ENCODE measurements around the gene ARAP1. TPM values are rescaled to one million over a fixed set of nuclear protein-coding genes. Genes with fewer than 3 reads are reported as not detected.

The ARAP1 gene
- total and polyA plus RNA-seq, 2 donors (not counting 3 experiments of a cell fraction or from before 2014, with no cell fraction given): 36.8 to 66.2 TPM

DNA sequence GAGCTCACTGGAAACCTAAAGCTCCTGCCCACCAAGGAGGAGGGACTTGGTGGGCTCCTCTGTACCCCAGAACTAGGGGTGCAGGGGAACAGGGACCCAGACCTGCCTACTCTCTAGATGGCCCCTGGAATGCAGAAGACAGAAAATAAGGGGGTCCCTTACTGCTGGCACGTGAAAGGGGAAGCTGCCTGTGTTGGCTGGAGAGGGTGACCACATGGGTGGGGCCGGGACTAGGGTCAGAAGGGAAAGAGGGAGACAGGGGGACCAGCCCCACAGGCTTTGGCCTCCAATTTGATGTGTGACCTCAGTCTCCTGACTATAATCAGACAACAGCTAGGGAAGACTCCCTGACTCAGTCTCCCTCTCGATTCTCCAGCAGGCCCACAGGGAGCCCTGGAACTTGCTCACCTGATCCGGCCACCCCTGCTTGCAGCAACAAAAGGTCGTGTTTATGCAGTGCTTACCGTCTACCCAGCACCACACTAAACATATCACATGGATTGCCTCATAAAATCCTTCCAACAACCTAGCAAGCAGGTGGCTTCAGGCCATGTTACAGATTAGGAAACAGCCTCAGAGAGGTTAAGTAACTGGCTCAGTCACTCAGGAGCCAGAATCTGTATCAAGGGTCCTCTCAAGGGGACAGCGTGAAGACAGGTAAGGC lies 10.2 kb downstream of the ARAP1 start:
- Histone ChIP-seq H3K9ac (replicated peaks; ENCODE audit: extremely low read depth, insufficient read depth, low read length) (no peak overlapping the region), H3K4me3 (replicated peaks in 1 of 3; ENCODE audit: insufficient read depth in 1 of 3, low read depth in 1 of 3, low read length in 3 of 3) (no peak overlapping the region), H4K20me1 (replicated peaks; ENCODE audit: control insufficient read depth, extremely low read depth, insufficient read depth, low read length) (no peaks in the 10 kb centered on the region), H3K27ac (ENCODE audit: insufficient read depth, low read depth, low read length) (no peak overlapping the region), H2AFZ (ENCODE audit: low read depth, low read length) (no peak overlapping the region), H3K27me3 (ENCODE audit: control insufficient read depth in 2 of 2, insufficient read depth in 2 of 2, low read length in 2 of 2) (no peaks in the 10 kb centered on the region), H3K79me2 (ENCODE audit: control insufficient read depth, insufficient read depth, low read length) (peaks cover 2% of the 10 kb centered on the region), H3K9me3 (replicated peaks; ENCODE audit: control insufficient read depth, insufficient read depth, low read length) (no peaks in the 10 kb centered on the region), H3K9me1 (replicated peaks; ENCODE audit: control insufficient read depth, extremely low read depth, insufficient read depth, low read length) (no peaks in the 10 kb centered on the region), H3K36me3 (ENCODE audit: control insufficient read depth in 2 of 2, extremely low read depth in 1 of 2, insufficient read depth in 2 of 2, low read length in 2 of 2) (no peaks in the 10 kb centered on the region), H3K4me1 (ENCODE audit: control insufficient read depth, extremely low read depth, insufficient read depth, low read length) (peaks cover 4% of the 10 kb centered on the region), H3K4me2 (ENCODE audit: insufficient read depth, low read length) (no peak overlapping the region)
- DNase-seq (ENCODE audit: low read depth, low spot score): no peak
- ChIA-PET CTCF (no interaction called here), POLR2A (no interaction called here)
- TF ChIP-seq POLR2AphosphoS5 (IDR thresholded peaks at IDR 0.05; ENCODE audit: insufficient read depth, low read depth, low read length) (no peak), MYC (IDR thresholded peaks at IDR 0.05; ENCODE audit: low read depth, low read length) (no peak), EZH2 (IDR thresholded peaks at IDR 0.05; ENCODE audit: borderline replicate concordance, low read depth, low read length, severe bottlenecking) (no peak), FOS (IDR thresholded peaks at IDR 0.05; ENCODE audit: borderline replicate concordance, insufficient read depth, low read length) (no peak), GATA2 (IDR thresholded peaks at IDR 0.05; ENCODE audit: insufficient read depth, insufficient read length, low read depth, low read length) (no peak), JUN (IDR thresholded peaks at IDR 0.05; ENCODE audit: borderline replicate concordance, insufficient read depth, insufficient read length, low read depth) (no peak)
- TF ChIP-seq, protein P1, sequence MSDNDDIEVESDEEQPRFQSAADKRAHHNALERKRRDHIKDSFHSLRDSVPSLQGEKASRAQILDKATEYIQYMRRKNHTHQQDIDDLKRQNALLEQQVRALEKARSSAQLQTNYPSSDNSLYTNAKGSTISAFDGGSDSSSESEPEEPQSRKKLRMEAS (IDR thresholded peaks at IDR 0.05; ENCODE audit: insufficient read depth, insufficient read length): no peak
- dilution Hi-C loops (cut with MboI; ENCODE audit: extremely low pct_ligation_motif_present, low sequenced_read_pairs): no loop called here
- no TSS peak for BruUV-seq (replicated peaks)
- intact Hi-C loops (cut with micrococcal nuclease): no loop called here
- no peak for FAIRE-seq

DNA sequence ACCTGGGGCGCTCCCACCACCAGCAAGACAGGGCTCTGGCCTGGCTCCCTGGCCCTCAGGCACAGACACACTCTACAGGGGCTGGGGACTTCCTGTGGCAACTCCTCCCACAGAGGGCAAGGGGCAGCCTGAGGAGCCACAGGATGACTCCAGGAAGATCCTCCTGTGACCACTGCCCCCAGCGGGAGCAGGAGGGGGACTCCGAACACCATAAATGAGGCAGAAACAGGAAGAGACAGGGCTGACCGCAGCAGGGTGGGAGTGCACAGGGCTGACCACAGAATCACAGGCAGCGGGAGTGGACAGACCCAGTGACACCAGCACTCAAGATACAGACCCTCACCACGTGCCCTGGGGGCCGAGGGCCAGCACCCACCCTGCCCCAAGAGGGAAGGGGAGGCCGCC lies 10.8 kb downstream of the ARAP1 start:
- TF ChIP-seq FOS (IDR thresholded peaks at IDR 0.05; ENCODE audit: borderline replicate concordance, insufficient read depth, low read length): no peak
- TF ChIP-seq EZH2 (IDR thresholded peaks at IDR 0.05; ENCODE audit: borderline replicate concordance, low read depth, low read length, severe bottlenecking): no peak
- no peak for TF ChIP-seq GATA2 (IDR thresholded peaks at IDR 0.05; ENCODE audit: insufficient read depth, insufficient read length, low read depth, low read length)
- no peak for TF ChIP-seq MYC (IDR thresholded peaks at IDR 0.05; ENCODE audit: low read depth, low read length)
- TF ChIP-seq JUN (IDR thresholded peaks at IDR 0.05; ENCODE audit: borderline replicate concordance, insufficient read depth, insufficient read length, low read depth): no peak
- TF ChIP-seq, protein P1 (IDR thresholded peaks at IDR 0.05; ENCODE audit: insufficient read depth, insufficient read length): no peak
- TF ChIP-seq POLR2AphosphoS5 (IDR thresholded peaks at IDR 0.05; ENCODE audit: insufficient read depth, low read depth, low read length): no peak
- H2AFZ ChIP-seq (ENCODE audit: low read depth, low read length): no peak overlapping the region
- ChIA-PET POLR2A (no interaction called here), CTCF (interaction anchor here (0.8 to 1.8 kb wide), 5 partner anchors 8 to 52 kb away, joined by 3 to 4 read pairs (median 4); no protein-coding TSS in a partner anchor)
- no peak overlapping the region for H3K9ac ChIP-seq (replicated peaks; ENCODE audit: extremely low read depth, insufficient read depth, low read length)
- no peak overlapping the region for H3K4me2 ChIP-seq (ENCODE audit: insufficient read depth, low read length)
- H4K20me1 ChIP-seq (replicated peaks; ENCODE audit: control insufficient read depth, extremely low read depth, insufficient read depth, low read length): no peaks in the 10 kb centered on the region
- H3K36me3 ChIP-seq (ENCODE audit: control insufficient read depth in 2 of 2, extremely low read depth in 1 of 2, insufficient read depth in 2 of 2, low read length in 2 of 2): no peaks in the 10 kb centered on the region
- no peak overlapping the region for H3K27ac ChIP-seq (ENCODE audit: insufficient read depth, low read depth, low read length)
- dilution Hi-C loops (cut with MboI; ENCODE audit: extremely low pct_ligation_motif_present, low sequenced_read_pairs): no loop called here
- no peaks in the 10 kb centered on the region for H3K9me3 ChIP-seq (replicated peaks; ENCODE audit: control insufficient read depth, insufficient read depth, low read length)
- no peaks in the 10 kb centered on the region for H3K9me1 ChIP-seq (replicated peaks; ENCODE audit: control insufficient read depth, extremely low read depth, insufficient read depth, low read length)
- BruUV-seq (replicated peaks): no TSS peak
- peaks cover 2% of the 10 kb centered on the region for H3K79me2 ChIP-seq (ENCODE audit: control insufficient read depth, insufficient read depth, low read length)
- H3K27me3 ChIP-seq (ENCODE audit: control insufficient read depth in 2 of 2, insufficient read depth in 2 of 2, low read length in 2 of 2): no peaks in the 10 kb centered on the region
- H3K4me3 ChIP-seq (replicated peaks in 1 of 3; ENCODE audit: insufficient read depth in 1 of 3, low read depth in 1 of 3, low read length in 3 of 3): no peak overlapping the region
- intact Hi-C loops (cut with micrococcal nuclease): no loop called here
- FAIRE-seq: no peak
- no peak for DNase-seq (ENCODE audit: low read depth, low spot score)
- peaks cover 9% of the 10 kb centered on the region for H3K4me1 ChIP-seq (ENCODE audit: control insufficient read depth, extremely low read depth, insufficient read depth, low read length)
